H9 (cell line): ENCODE measurements around the gene AHNAK. TPM values are rescaled to one million over a fixed set of nuclear protein-coding genes. Genes with fewer than 3 reads are reported as not detected.

Experiments used
- DNase-seq: peaks from one replicate; pipeline ENCODE4 v3.0.0-alpha.2; 2017
- H2AFZ ChIP-seq: one replicate; pipeline ENCODE4 v1.6.1; 2013; ENCODE audit warnings: mild to moderate bottlenecking, low read length, control low read depth, moderate library complexity
- H2AK5ac ChIP-seq: 2 replicates; pipeline ENCODE4 v1.6.1; 2013; ENCODE audit warnings: low read length, control low read depth, mixed read lengths; ENCODE audit not compliant: insufficient read length
- H2BK120ac ChIP-seq: one replicate; pipeline ENCODE4 v1.6.1; 2013; ENCODE audit warnings: low read depth, mild to moderate bottlenecking, low read length, control low read depth, inconsistent platforms; ENCODE audit not compliant: poor library complexity, severe bottlenecking
- H2BK12ac ChIP-seq: 2 replicates; pipeline ENCODE4 v1.6.1; 2013; ENCODE audit warnings: low read length, control low read depth, mixed read lengths, low read depth; ENCODE audit not compliant: insufficient read length
- H2BK15ac ChIP-seq: 2 replicates; pipeline ENCODE4 v1.6.1; 2013; ENCODE audit warnings: low read depth, low read length, control low read depth
- H2BK20ac ChIP-seq: one replicate; pipeline ENCODE4 v1.6.1; 2013; ENCODE audit warnings: low read depth, mild to moderate bottlenecking, low read length, control low read depth, inconsistent platforms; ENCODE audit not compliant: poor library complexity, severe bottlenecking
- H2BK5ac ChIP-seq: 2 replicates; pipeline ENCODE4 v1.6.1; 2013; ENCODE audit warnings: low read length, control low read depth, mixed read lengths; ENCODE audit not compliant: insufficient read length
- H3K14ac ChIP-seq: 2 replicates; pipeline ENCODE4 v1.6.1; 2013; ENCODE audit warnings: low read length, control low read depth; ENCODE audit not compliant: insufficient read depth
- H3K18ac ChIP-seq: 2 replicates; pipeline ENCODE4 v1.6.1; 2013; ENCODE audit warnings: low read depth, mild to moderate bottlenecking, mixed read lengths, low read length, control low read depth; ENCODE audit not compliant: insufficient read length
- H3K23ac ChIP-seq: 2 replicates; pipeline ENCODE4 v1.6.1; 2013; ENCODE audit warnings: low read length, control low read depth, mixed read lengths, low read depth; ENCODE audit not compliant: insufficient read length
- H3K23me2 ChIP-seq: 2 replicates; pipeline ENCODE4 v1.6.1; 2013; ENCODE audit warnings: low read depth, mild to moderate bottlenecking, mixed read lengths, low read length, control low read depth; ENCODE audit not compliant: insufficient read length, poor library complexity, severe bottlenecking
- H3K27ac ChIP-seq: 2 replicates; pipeline ENCODE4 v1.5.1; 2013; ENCODE audit warnings: low read length, control low read depth, mixed read lengths, low read depth; ENCODE audit not compliant: insufficient read length
- H3K27me3 ChIP-seq: 2 replicates; pipeline ENCODE4 v1.6.1; 2013; ENCODE audit warnings: low read length, control low read depth, inconsistent platforms; ENCODE audit not compliant: insufficient read depth
- H3K4ac ChIP-seq: 2 replicates; pipeline ENCODE4 v1.6.1; 2013; ENCODE audit warnings: low read depth, mild to moderate bottlenecking, control low read depth, inconsistent platforms, low read length, moderate library complexity
- H3K4me1 ChIP-seq: 2 replicates; pipeline ENCODE4 v1.6.1; 2013; ENCODE audit warnings: low read length, control low read depth, inconsistent platforms; ENCODE audit not compliant: insufficient read depth
- H3K4me2 ChIP-seq: 2 replicates; pipeline ENCODE4 v1.6.1; 2013; ENCODE audit warnings: low read length, control low read depth, mixed read lengths; ENCODE audit not compliant: insufficient read length, insufficient read depth
- H3K56ac ChIP-seq: 2 replicates; pipeline ENCODE4 v1.6.1; 2013; ENCODE audit warnings: low read depth, mild to moderate bottlenecking, mixed read lengths, low read length, control low read depth; ENCODE audit not compliant: insufficient read length
- H3K79me1 ChIP-seq: 2 replicates; pipeline ENCODE4 v1.6.1; 2013; ENCODE audit warnings: low read depth, mild to moderate bottlenecking, moderate library complexity, low read length, control low read depth, inconsistent platforms; ENCODE audit not compliant: insufficient read depth, poor library complexity, severe bottlenecking
- H3K79me2 ChIP-seq: 2 replicates; pipeline ENCODE4 v1.6.1; 2013; ENCODE audit warnings: low read length, control low read depth, inconsistent platforms; ENCODE audit not compliant: insufficient read depth
- H3K9ac ChIP-seq: 2 replicates; pipeline ENCODE4 v1.6.1; 2013; ENCODE audit warnings: low read length, control low read depth, mixed read lengths; ENCODE audit not compliant: insufficient read length; ENCODE audit errors: extremely low read depth
- H3K9me3 ChIP-seq: one replicate; pipeline ENCODE4 v1.6.1; 2013; ENCODE audit warnings: low read depth, low read length, inconsistent platforms; ENCODE audit not compliant: control insufficient read depth
- H3T11ph ChIP-seq: one replicate; pipeline ENCODE4 v1.6.1; 2013; ENCODE audit warnings: mild to moderate bottlenecking, low read length, control low read depth, inconsistent platforms
- H4K20me1 ChIP-seq: one replicate; pipeline ENCODE4 v1.6.1; 2013; ENCODE audit not compliant: control insufficient read depth, insufficient read length, insufficient read depth
- H4K5ac ChIP-seq: 2 replicates; pipeline ENCODE4 v1.6.1; 2013; ENCODE audit warnings: low read depth, mild to moderate bottlenecking, mixed read lengths, low read length, control low read depth; ENCODE audit not compliant: insufficient read length
- H4K8ac ChIP-seq: replicated peaks from 2 replicates; pipeline ENCODE4 v1.6.1; 2013; ENCODE audit warnings: low read length, control low read depth, mixed read lengths, low read depth; ENCODE audit not compliant: insufficient read length
- H4K91ac ChIP-seq: 2 replicates; pipeline ENCODE4 v1.6.1; 2013; ENCODE audit warnings: low read depth, mild to moderate bottlenecking, moderate library complexity, mixed read lengths, low read length, control low read depth; ENCODE audit not compliant: insufficient read length
- H3K27ac Mint-ChIP-seq, 3 experiments: 2 replicates in 2 of 3; 3 replicates in 1 of 3; pipeline ENCODE4 v1.8.0; 2020 to 2021; ENCODE audit warnings: mixed read lengths in 3 of 3, mild to moderate bottlenecking in 1 of 3, moderate library complexity in 1 of 3
- H3K27me3 Mint-ChIP-seq: 2 replicates; pipeline ENCODE4 v1.8.0; 2021; ENCODE audit warnings: low read depth, mild to moderate bottlenecking, moderate library complexity, mixed read lengths
- H3K36me3 Mint-ChIP-seq, 3 experiments: 2 replicates in 2 of 3; 3 replicates in 1 of 3; pipeline ENCODE4 v1.8.0; 2020 to 2021; ENCODE audit warnings: low read depth in 3 of 3, mixed read lengths in 3 of 3; ENCODE audit not compliant: insufficient read depth in 1 of 3
- H3K4me1 Mint-ChIP-seq, 2 experiments: 2 replicates each; pipeline ENCODE4 v1.8.0; 2020; ENCODE audit warnings: mixed read lengths in 2 of 2
- H3K4me3 Mint-ChIP-seq, 2 experiments: 2 replicates in 1 of 2; 3 replicates in 1 of 2; pipeline ENCODE4 v1.8.0; 2020 to 2021; ENCODE audit warnings: mild to moderate bottlenecking in 2 of 2, mixed read lengths in 2 of 2, moderate library complexity in 1 of 2
- H3K9me3 Mint-ChIP-seq, 2 experiments: 2 replicates in 1 of 2; 3 replicates in 1 of 2; pipeline ENCODE4 v1.8.0; 2020; ENCODE audit warnings: mild to moderate bottlenecking in 2 of 2, mixed read lengths in 2 of 2, moderate library complexity in 1 of 2
- CTCF ChIP-seq: fragments of 200-600 bp; sonication (generic); conservative IDR thresholded peaks from 3 replicates; pipeline ENCODE4 v1.8.0; 2021; ENCODE audit warnings: antibody characterized with exemption, mild to moderate bottlenecking
- WGBS: extraction: QIAGEN DNeasy Blood & Tissue Kit; methylation state at CpG from one replicate; pipeline ENCODE4 v1.1.7; 2013; ENCODE audit warnings: missing lambda C conversion rate, low lambda C conversion rate, mixed read lengths; ENCODE audit not compliant: insufficient read length; ENCODE audit errors: extremely low coverage; 5-methylcytosine and 5-hydroxymethylcytosine counted together
- total RNA-seq: library from RNA; stranded (reverse); gene quantifications from 2 replicates; pipeline ENCODE4 v1.2.1, GENCODE V29; 2021

The AHNAK gene
- total RNA-seq, 1 experiment from 2014 or later, result 15.2 TPM

GRCh38 chr11:62567018-62567633, 20.5 kb upstream of the AHNAK start:
- no CpG with 5 or more reads among the region's 8 CpGs for WGBS
- no peak overlapping the region for H3K23ac ChIP-seq
- no peak overlapping the region for H3K18ac ChIP-seq
- peaks cover 63 to 94% (median 83%) of the 10 kb centered on the region in 3 experiments for H3K36me3 Mint-ChIP-seq
- peaks cover 5% of the 10 kb centered on the region for H3K79me1 ChIP-seq
- H3K79me2 ChIP-seq, result peaks cover 3% of the 10 kb centered on the region; the same call in 1 of the 2 replicates
- H3K9ac ChIP-seq, result no peak overlapping the region
- H3K9me3 Mint-ChIP-seq, result no peaks in the 10 kb centered on the region
- H4K91ac ChIP-seq, result no peak overlapping the region
- H2BK12ac ChIP-seq, result no peak overlapping the region
- peaks cover 29 to 33% of the 10 kb centered on the region in 2 experiments for H3K4me1 Mint-ChIP-seq
- H3K27ac Mint-ChIP-seq, result peak overlapping the region in 1 of 3 experiments; percentile 95; a peak in 2 of 7 replicates
- TF ChIP-seq CTCF, result no peak
- no peak overlapping the region for H3K4me2 ChIP-seq
- no peak overlapping the region for H3K56ac ChIP-seq
- H2BK5ac ChIP-seq, result no peak overlapping the region
- no peak overlapping the region for H3K4ac ChIP-seq
- H2BK15ac ChIP-seq, result no peak overlapping the region
- no peaks in the 10 kb centered on the region for H3K23me2 ChIP-seq
- H3K27ac ChIP-seq, result no peak overlapping the region
- H3K27me3 ChIP-seq, result no peaks in the 10 kb centered on the region
- no peak overlapping the region for H2AFZ ChIP-seq
- DNase-seq, result no peak
- H3K27me3 Mint-ChIP-seq, result no peaks in the 10 kb centered on the region
- H3K4me3 Mint-ChIP-seq, result peak overlapping the region in 1 of 2 experiments; percentile 16; a peak in 2 of 5 replicates
- H2AK5ac ChIP-seq, result no peak overlapping the region
- no peaks in the 10 kb centered on the region for H3K4me1 ChIP-seq
- H2BK120ac ChIP-seq, result no peak overlapping the region
- no peak overlapping the region for H2BK20ac ChIP-seq
- H3K9me3 ChIP-seq, result no peaks in the 10 kb centered on the region
- no peak overlapping the region for H4K8ac ChIP-seq
- H3K14ac ChIP-seq, result no peak overlapping the region
- H4K5ac ChIP-seq, result no peak overlapping the region
- H4K20me1 ChIP-seq, result no peaks in the 10 kb centered on the region
- H3T11ph ChIP-seq, result no peak overlapping the region
